Uterus (tissue), 4 donors: ENCODE measurements around the gene NFRKB. TPM values are rescaled to one million over a fixed set of nuclear protein-coding genes. Genes with fewer than 3 reads are reported as not detected.

Experiments used
- DNase-seq, 2 donors: peaks; one replicate each; pipeline ENCODE4 v3.0.0-alpha.2; 2019 to 2020
- H3K27ac ChIP-seq, 2 donors: fragments of 200-600 bp; sonication (generic); 1 replicate in 1 of 2; 2 replicates in 1 of 2; pipeline ENCODE4 v1.5.1; 2016 to 2018
- H3K27me3 ChIP-seq, 2 donors: fragments of 200-600 bp; sonication (generic); one replicate each; pipeline ENCODE4 v1.5.1; 2018 to 2019; ENCODE audit warnings: control low read depth in 1 of 2
- H3K36me3 ChIP-seq, 2 donors: fragments of 200-600 bp; sonication (generic); one replicate each; pipeline ENCODE4 v1.5.1; 2019; ENCODE audit warnings: control low read depth in 1 of 2
- H3K4me1 ChIP-seq, 2 donors: fragments of 200-600 bp; sonication (generic); one replicate each; pipeline ENCODE4 v1.5.1; 2018 to 2019; ENCODE audit warnings: control low read depth in 1 of 2
- H3K4me3 ChIP-seq, 2 donors: fragments of 200-600 bp; sonication (generic); 1 replicate in 1 of 2; 2 replicates in 1 of 2; pipeline ENCODE4 v1.5.1; 2018 to 2019; ENCODE audit warnings: mild to moderate bottlenecking in 1 of 2
- H3K9me3 ChIP-seq, 2 donors: fragments of 200-600 bp; sonication (generic); one replicate each; pipeline ENCODE4 v1.5.1; 2019; ENCODE audit warnings: control low read depth in 1 of 2
- POLR2A ChIP-seq, 2 donors: fragments of 450-650 bp; IDR thresholded peaks; one replicate each; pipeline ENCODE4 v1.6.1; 2016; ENCODE audit warnings: antibody characterized with exemption in 2 of 2, mild to moderate bottlenecking in 1 of 2, moderate library complexity in 1 of 2
- intact Hi-C: fragments of 100-400 bp; cut with DNase I; formaldehyde crosslinking; loops from one replicate; pipeline ENCODE4 v1.15.1; 2023; ENCODE audit warnings: low total_unique reads
- total RNA-seq, 4 donors: library from RNA; depleted of rRNA in 3 of 4; stranded (reverse); fragments of >200 nt in 3 of 4; gene quantifications; one replicate each; pipeline versions ENCODE4 v1.1.0 to v1.2.4, GENCODE V29; 2014 to 2023
- TF ChIP-seq, protein P1 (sequence below), 4 experiments: fragments of 200-600 bp in 2 of 4; fragments of 450-650 bp in 2 of 4; sonication (generic) in 2 of 4; IDR thresholded peaks; one replicate each; pipeline ENCODE4 v1.5.1; 2016 to 2019; ENCODE audit warnings: antibody characterized with exemption in 4 of 4, mild to moderate bottlenecking in 2 of 4, moderate library complexity in 1 of 4
- donor health status: DM: yes; HTN: yes; CAD: no.

Gene NFRKB
- total RNA-seq, 4 donors from 2014 or later: 8.8 to 59.6 (median 34.6) TPM

DNA sequence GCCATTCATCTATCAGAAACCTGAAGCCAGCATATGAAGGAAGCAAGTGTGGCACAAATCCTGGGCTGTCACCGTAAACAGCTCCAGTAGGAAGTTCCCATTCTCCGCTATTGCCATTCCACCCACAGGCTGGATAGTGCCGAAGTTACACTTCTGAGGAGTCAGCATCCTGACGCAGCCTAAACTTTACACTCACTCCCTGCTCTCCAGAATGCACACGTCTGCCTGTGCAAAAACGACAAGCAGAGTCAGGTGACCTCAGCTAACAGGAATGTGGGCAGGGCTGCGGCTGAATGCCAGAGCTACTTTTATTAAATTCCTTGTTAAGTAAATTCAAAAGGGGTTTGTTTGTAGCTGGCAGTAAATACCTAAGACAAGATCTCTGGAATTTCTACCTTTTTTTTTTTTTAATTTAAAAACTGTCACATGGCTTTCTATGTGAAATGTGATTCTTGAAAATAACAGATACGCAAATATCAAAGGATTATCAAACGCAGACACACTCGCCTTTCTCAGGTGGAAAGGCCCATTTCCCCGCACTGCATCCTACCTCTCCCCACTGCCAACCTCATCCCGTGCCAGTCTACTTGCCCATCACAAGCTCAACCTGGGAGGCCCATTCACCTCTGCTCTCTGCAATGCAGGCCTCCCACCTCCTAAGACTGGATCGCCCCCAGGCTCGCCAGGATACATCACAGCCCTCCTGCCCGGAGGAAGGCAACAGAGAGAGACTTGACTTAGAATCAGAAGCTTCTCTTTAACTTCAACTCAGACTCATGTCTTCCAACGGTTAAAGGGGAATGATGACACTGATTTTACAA is 33.5 kb downstream of the NFRKB start:
- TF ChIP-seq POLR2A (IDR thresholded peaks at IDR 0.05): no peak
- TF ChIP-seq, protein P1, sequence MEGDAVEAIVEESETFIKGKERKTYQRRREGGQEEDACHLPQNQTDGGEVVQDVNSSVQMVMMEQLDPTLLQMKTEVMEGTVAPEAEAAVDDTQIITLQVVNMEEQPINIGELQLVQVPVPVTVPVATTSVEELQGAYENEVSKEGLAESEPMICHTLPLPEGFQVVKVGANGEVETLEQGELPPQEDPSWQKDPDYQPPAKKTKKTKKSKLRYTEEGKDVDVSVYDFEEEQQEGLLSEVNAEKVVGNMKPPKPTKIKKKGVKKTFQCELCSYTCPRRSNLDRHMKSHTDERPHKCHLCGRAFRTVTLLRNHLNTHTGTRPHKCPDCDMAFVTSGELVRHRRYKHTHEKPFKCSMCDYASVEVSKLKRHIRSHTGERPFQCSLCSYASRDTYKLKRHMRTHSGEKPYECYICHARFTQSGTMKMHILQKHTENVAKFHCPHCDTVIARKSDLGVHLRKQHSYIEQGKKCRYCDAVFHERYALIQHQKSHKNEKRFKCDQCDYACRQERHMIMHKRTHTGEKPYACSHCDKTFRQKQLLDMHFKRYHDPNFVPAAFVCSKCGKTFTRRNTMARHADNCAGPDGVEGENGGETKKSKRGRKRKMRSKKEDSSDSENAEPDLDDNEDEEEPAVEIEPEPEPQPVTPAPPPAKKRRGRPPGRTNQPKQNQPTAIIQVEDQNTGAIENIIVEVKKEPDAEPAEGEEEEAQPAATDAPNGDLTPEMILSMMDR (IDR thresholded peaks at IDR 0.05): no peak
- intact Hi-C loops: no loop called here
- H3K27ac ChIP-seq: peak overlapping the region in 1 of 2 donors; percentile 17
- no peak overlapping the region for H3K4me3 ChIP-seq
- no peaks in the 10 kb centered on the region for H3K9me3 ChIP-seq
- peak; percentile 58 to 62 for DNase-seq
- H3K36me3 ChIP-seq: no peaks in the 10 kb centered on the region
- no peaks in the 10 kb centered on the region for H3K4me1 ChIP-seq
- no peaks in the 10 kb centered on the region for H3K27me3 ChIP-seq

DNA sequence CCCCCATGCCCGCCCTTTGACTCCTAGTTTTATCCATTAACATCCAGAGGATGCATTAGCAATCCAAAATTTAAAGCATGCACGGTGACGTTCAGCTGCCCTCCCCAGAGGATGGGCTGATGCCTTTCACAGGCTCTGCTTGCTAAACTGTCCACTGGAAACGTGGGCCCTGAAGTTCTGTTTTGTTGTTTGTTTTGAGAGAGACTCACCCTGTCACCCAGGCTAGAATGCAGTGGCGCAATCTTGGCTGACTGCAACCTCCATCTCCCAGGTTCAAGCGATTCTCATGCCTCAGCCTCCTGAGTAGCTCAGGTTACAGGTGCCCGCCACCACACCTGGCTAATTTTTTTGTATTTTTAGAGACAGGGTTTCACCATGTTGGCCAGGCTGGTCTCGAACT is 39.3 kb downstream of the NFRKB start:
- no peaks in the 10 kb centered on the region for H3K4me1 ChIP-seq
- H3K27ac ChIP-seq: no peak overlapping the region
- H3K4me3 ChIP-seq: no peak overlapping the region
- no peaks in the 10 kb centered on the region for H3K36me3 ChIP-seq
- TF ChIP-seq, protein P1 (IDR thresholded peaks at IDR 0.05): no peak
- no peak for TF ChIP-seq POLR2A (IDR thresholded peaks at IDR 0.05)
- no peaks in the 10 kb centered on the region for H3K27me3 ChIP-seq
- no peaks in the 10 kb centered on the region for H3K9me3 ChIP-seq
- DNase-seq: no peak
- intact Hi-C loops: no loop called here

DNA sequence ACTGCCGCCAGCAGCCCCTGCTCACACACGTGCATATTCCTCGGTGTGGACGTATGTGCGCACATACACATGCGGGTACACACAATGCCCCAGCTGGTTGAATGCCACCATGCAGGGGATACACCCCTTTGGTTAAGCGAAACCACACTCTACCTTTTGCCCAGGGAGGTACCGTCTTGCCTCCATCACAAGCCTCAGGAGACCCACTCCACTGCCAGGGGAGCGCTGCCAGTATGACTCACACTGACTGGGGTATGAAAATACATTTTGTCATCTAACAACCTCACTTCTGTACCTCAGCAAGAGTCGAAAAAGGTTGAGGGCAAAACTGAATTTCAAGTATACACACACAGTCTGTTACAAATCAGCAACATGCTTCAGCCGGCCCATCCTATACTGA is 40.3 kb downstream of the NFRKB start:
- Histone ChIP-seq H3K27me3 (no peaks in the 10 kb centered on the region), H3K4me3 (no peak overlapping the region), H3K9me3 (no peaks in the 10 kb centered on the region), H3K27ac (no peak overlapping the region), H3K36me3 (no peaks in the 10 kb centered on the region), H3K4me1 (no peaks in the 10 kb centered on the region)
- intact Hi-C loops: no loop called here
- TF ChIP-seq, protein P1 (IDR thresholded peaks at IDR 0.05): no peak
- TF ChIP-seq POLR2A (IDR thresholded peaks at IDR 0.05): no peak
- DNase-seq: no peak

DNA sequence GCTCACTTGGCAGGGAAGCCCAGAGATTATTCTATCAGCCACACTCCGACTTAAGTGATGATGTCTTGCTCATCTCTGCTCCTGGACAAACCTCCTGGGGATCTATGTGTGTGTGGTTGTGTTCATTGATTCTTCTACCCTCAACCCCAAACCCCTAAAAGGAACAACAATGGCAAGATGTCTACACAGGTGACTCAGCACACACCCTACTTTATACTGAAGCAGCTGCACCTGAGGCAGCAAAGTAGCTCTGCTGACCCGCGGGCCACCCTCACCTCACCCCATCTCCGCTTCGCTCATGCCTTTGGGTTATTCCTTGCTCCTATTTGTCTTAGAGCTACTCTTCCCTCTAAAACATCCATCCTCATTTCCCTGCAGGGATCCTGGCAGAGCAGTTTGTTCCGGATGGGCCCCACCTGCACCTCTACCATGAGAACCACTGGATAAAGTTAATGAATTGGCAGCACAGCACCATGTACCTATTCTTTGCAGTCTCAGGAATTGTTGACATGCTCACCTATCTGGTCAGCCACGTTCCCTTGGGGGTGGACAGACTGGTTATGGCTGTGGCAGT is 41.1 kb downstream of the NFRKB start:
- intact Hi-C loops: no loop called here
- H3K27me3 ChIP-seq: no peaks in the 10 kb centered on the region
- no peak overlapping the region for H3K4me3 ChIP-seq
- DNase-seq: no peak
- no peak overlapping the region for H3K27ac ChIP-seq
- no peaks in the 10 kb centered on the region for H3K9me3 ChIP-seq
- no peaks in the 10 kb centered on the region for H3K36me3 ChIP-seq
- no peak for TF ChIP-seq POLR2A (IDR thresholded peaks at IDR 0.05)
- TF ChIP-seq, protein P1 (IDR thresholded peaks at IDR 0.05): no peak
- no peaks in the 10 kb centered on the region for H3K4me1 ChIP-seq

DNA sequence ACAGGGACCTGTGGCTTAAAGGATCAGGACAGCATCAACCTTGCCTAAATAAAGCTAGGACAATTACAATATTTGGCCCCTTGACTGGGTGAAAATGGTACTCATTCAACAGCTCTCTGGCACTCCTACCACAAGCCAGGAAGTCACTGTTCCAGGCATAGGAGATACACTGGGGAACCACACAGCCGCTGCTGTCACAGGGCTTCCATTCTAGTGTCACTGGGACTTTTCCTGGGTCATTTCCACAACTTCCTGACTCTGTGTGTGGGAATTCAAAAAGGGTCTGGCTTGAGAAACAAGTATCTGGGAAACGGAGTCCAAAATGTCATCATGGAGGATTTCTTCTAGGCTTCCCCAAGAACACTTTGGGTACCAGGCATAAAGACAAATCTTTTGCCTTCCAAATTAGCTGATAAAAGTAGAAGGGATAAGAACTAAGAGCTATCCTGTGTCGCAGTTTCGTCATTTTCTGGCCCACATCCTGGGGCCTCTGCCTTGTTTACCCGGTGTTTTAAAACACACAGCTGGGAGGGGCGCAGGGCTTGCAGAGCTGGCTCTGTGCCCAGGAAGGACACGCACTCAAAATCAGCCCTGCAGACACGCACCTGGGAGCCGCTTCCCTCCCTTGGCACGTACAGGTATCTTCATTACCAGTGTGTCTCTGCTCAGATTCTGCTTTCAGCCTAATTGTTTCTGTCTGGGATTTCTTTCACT is 41.7 kb downstream of the NFRKB start:
- no peaks in the 10 kb centered on the region for H3K36me3 ChIP-seq
- H3K4me1 ChIP-seq: no peaks in the 10 kb centered on the region
- H3K27ac ChIP-seq: no peak overlapping the region
- H3K9me3 ChIP-seq: no peaks in the 10 kb centered on the region
- peak in 1 of 2 donors; percentile 25 for DNase-seq
- TF ChIP-seq POLR2A (IDR thresholded peaks at IDR 0.05): no peak
- TF ChIP-seq, protein P1 (IDR thresholded peaks at IDR 0.05): no peak
- no peaks in the 10 kb centered on the region for H3K27me3 ChIP-seq
- no peak overlapping the region for H3K4me3 ChIP-seq
- intact Hi-C loops: no loop called here
